Epidermal melanocyte (primary cell): ENCODE measurements around the gene GALNT5.
"Not testable (repeated sequence)": the region's sequence is repeated elsewhere in the genome, so short reads cannot be mapped to it uniquely, and the experiment has no call there.

Source experiments
- DNase-seq: peaks from one replicate; pipeline ENCODE4 v3.0.0; 2011; ENCODE audit warnings: low spot score; ENCODE audit not compliant: insufficient read length

Gene GALNT5

DNA sequence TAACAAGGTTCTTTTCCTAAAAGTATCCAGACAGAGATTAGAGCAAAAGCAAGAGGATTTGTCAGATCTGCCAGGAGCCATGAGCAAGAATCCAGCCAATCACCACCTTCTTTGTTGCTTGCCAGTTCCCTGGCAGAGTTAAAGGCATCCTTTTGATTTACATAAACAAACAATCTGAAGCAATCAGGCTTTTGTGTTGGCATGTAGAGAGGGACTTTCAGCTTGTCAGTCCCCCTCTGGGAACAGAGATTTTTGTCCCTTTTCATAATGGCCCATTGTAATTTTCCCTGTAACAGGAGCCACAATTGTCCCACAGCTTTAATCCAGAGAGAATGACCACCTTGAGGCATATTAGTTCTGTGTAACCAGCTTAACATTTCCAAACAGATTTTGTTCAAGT, 68.3 kb downstream of the GALNT5 start, which contains the start of gene ERMN:
Gene ERMN (minus strand): TSS at position 39 of the 400 bp plus-strand sequence. CDS start 182 bp downstream, outside the sequence.
- no peak for DNase-seq

DNA sequence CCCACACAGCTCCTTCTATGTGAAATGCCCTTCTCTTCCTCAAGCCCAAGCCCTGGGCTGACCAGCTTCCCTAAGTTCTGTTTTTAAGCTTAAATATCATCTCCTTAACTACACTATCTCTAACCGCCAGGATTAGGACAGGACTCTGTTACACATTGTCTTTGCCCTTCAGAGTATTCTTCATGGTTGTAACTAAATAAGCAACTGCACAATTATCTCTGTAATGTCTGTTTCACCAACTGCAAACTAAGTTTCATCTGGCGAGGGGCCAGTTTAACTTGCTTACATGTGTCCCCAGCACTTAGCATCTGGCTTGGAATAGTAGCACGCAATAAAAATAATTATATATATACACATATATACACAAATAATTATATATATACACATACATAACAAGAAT, 69.2 kb downstream of the GALNT5 start:
- DNase-seq = no peak

DNA sequence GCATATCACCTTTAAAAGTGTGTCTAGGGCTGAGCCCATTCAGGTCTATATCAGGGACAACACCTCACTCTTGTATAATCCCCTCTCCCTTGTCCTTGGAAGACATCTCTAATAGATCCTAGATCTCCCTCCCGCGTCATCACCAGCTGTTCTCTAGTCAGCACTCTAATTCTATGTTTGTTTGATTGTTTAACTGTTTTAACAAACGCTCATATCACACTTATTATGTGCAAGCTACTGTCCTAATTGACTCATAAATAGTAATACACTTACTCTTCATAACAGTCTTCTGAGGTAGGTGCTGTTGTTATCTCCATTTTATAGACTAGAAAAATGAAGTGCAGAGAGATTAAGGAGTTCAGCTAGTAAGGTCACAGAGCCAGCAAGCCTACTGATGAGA, 69.7 kb downstream of the GALNT5 start:
- no peak for DNase-seq

DNA sequence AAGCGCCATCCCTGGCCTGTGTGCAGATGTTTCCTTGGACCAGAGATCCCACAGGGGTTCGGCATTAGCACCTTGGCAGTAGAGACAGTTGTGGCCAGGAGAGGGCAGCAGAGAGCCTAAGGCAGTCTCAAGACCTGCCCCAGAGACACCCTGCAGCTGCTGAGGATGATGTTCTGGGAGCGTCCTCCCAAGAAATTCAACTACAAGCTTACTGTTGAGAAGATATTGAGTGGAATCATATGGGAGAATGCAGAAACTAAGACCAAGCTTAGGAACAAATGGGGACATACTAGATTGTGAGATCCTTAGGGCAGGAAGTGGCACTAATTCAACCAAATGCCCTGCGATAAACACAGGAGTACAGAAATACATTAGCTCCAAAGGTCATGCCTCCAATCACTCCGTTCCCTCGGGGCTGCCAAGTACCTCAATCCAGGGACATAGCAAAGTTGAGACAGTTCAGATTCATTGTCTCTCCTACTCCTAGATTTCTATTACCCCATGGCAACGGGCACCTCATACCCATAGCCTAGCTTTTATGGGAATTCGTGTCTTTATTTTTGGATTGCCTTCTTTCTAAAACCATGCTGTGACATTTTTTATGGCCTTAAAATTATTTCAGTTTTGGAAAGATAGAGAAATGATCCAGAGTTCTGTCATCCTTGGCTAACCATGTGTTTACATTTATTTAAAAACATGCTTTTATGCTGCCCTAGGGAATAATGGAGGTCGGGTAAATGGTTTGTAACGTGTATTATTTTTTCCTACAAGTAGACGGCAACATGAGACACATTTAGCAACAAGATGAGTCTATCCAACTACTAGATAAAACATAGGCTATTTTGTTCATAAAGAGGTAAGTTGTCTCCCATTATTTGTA, 70.4 kb downstream of the GALNT5 start:
- peak; percentile 47 for DNase-seq

DNA sequence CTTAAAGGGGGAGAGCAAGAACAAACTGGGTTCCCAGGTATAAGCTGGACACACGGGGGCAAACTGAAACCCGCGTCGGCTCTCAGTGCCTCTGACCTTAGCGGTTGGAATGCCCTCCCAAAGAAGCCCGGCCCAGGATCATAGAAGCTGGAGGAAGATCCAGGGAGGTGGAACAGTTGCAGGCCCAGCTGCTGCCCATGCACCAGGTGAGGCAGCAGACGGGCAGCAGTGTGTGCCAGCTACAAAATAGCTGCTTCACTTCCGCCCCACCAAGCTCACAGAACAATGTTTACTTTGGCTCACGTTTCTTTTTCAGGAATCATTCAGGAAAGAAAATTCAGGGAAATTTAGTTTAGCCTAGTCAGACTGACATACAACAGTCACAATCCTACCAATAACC, 72.0 kb downstream of the GALNT5 start:
- DNase-seq = no peak

DNA sequence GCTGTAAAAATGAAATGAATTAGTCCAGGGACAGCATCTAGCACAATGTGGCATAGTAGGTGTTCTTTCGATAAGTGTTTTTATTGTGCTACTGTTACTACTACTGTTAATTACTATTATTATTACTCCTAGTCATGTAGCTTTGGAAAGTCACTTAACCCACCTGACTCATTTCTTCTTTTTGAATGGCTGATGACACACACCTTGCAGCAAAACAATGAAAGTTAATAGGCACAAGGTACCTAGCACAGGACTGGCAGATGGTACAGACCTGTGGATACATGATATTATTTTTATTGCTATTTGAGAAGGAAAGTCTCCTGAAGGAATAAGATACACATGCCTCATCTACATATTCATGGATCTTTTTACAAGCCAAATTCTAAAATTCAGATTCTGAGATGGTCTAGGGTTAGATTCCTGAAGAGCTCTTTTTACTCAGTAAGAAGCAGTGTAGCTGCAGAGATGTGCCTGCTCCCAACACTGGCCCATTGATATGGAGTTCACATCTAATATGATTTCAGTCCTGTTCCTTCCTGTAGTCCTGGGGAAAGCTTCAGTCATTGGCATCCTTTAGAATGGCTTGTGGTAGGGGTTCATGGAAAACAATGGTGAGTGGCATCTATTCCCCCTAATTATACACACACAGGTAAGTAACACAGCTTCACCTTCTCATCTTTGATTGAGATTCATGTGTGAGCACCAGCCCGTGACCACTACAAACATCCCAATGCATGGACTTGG, 76.0 kb downstream of the GALNT5 start:
- no peak for DNase-seq

DNA sequence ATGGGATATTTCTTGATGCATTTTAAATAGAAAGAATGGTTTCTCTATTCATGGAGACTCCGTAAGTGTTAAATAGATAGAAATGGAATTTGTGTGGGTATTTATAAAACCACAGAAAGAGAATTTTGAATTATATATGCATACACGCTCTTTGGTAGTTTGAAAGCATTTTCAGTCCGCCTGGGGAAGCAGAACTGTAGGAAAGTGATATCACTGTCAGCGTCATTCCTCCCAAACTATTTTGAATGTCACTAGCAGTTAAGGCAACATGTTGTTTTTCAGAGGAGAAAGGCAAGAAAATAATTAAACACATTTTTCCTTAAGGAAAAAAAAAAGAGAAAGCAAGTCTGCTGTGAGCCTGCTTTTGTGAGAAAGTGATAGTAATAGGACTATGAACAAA, 76.8 kb downstream of the GALNT5 start:
- no peak for DNase-seq

DNA sequence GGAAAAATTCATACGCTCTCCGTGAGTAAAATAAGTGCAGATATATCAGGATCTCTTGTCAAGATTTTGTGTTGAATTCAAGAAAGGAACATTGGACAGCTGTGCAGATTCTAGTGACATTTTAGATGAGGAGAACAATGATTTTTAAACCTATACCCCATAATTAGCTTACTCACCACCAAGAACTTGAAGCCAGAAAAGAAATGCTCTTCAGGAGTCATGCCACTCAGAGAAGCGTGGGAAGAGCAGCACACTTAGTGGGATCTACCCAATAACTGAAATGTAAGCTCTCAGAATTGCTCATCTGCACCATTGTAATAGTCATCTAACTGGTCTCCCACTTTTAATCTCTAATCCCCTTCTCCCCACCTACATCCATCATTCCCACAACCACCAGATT, 77.3 kb downstream of the GALNT5 start:
- DNase-seq = no peak

DNA sequence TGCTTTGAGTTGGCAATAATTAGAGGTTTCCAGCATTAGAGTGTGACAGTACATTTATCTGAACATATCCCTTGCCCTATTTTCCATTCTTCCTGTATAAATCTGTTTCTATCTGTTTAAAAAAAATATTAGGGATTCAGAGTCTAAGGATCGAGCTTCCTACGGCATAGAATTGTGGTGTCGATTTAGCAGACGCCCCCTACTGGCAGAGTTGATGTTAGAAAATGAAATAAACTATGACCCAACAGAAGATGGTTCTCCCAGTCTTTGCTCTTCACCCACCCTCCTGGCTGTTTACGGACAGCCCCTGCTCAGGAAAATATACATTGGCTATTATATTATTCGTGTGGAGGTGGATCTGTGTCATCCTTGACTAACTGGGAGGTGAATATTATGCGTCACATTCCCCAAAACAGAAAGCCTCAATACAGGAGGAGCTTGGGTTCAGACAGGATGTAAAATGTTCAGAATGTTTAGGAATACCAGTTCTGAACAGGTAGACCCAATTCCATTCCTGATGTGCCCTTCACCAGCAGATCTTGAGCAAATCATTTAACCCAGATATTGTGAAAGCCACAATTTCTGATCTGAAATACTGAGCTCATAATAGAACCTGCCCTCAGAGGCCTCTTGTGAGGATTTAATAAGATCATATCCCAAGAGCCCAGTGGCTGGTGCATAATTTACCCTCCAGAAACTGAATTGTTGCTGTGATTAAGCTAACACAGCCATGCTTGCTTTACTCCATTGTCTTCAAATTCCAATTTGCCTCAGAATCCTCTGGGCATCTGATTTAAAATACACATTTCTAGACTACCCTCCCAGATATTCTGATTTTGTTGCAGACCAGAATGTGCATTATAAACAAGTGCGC, 78.9 kb downstream of the GALNT5 start:
- DNase-seq = no peak

DNA sequence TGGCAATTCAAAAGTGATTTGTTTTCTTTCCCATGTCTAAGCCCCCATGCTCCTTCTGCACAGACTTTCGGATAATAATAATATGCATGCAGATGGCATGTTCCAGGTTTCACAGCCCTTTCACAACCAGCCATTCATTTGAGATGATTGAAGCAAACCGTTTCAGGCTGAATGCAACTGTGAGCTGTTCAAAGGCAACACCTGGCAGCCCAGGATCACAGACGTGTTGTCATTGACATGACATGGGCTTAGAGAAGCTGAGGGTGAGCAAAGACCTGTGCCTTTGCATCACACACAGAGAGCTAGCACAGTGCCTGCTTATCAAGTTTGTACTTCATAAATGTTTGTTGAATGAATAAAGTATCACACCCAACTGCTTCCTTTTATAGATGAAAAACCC, 80.5 kb downstream of the GALNT5 start:
- DNase-seq = no peak

DNA sequence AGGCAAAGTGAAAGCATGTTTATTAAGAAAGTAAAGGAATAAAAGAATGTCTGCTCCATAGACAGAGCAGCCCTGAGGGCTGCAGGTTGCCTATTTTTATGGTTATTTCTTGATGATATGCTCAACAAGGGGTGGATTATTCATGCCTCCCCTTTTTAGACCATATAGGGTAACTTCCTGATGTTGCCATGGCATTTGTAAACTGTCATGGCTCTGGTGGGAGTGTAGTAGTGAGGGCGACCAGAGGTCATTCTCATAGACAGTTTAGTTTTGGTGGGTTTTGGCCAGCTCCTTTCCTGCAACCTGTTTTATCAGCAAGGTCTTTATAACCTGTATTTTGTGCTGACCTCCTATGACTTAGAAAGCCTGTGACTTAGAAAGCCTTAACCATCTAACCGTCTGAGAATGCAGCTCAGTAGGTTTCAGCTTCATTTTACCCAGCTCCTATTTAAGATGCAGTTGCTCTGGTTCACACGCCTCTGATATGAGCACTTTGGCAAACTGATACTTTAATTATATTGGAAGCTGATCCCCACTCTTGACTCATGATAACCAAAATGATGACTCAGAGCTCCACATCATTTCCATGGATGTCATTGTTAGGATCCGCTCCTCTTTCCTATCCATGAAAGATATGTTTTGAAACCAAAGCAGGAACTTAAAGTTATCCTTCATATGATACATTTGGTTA, 82.6 kb downstream of the GALNT5 start:
- no peak for DNase-seq

DNA sequence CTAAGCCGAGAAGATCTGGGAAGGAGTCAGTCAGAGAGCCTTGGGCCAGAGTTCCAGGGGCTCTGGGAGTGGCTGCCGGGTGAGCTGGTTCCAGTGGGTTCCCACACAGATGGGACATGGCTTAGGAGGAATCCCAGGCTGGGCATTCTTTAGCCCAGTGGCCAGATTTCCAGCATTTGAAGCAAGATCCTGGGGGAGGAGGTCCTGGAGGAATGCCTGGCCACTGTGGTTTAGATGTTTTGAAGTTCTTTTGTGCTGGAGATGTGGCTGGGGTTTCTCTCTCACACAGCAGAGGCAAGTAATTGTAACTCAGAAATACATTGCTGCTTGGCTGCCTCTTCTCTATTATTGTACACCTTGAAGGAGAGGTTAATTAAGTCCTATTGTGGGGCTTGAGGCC, 83.9 kb downstream of the GALNT5 start:
- not testable (repeated sequence) for DNase-seq

DNA sequence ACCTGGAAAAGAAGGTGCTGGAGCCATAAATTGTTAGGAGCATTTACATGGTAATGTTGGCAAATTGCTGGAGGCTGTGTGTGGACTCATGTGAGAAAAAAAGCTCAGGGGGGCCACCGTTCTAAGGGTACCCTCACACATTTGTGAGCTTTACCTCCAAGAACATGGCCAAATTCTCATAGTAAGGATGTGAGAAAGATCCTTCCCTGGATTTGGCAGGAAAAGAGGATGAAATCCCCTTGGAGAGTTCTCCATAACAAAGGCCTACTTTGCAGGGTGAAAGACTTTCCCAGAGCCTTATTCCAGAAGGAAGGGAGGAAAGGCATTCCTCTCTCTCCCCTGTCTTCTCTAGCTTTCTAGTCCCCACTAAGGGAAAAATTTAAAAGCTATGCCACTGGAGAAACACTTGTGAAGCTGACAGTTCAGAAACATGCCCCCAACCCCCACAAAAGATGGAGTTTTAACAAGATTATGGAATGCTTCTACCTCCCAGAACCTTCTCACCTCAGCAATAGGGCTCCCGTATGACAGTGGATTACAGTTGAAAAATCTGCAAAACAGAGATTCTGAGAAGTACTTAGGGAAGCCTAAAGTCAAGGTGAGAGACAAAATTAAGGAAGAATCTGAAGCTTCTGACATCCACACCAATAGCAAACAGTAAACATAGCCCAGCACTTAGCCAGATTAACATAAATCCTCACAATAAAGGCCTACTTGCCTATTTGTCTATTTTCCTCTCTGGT, 88.3 kb downstream of the GALNT5 start:
- no peak for DNase-seq

DNA sequence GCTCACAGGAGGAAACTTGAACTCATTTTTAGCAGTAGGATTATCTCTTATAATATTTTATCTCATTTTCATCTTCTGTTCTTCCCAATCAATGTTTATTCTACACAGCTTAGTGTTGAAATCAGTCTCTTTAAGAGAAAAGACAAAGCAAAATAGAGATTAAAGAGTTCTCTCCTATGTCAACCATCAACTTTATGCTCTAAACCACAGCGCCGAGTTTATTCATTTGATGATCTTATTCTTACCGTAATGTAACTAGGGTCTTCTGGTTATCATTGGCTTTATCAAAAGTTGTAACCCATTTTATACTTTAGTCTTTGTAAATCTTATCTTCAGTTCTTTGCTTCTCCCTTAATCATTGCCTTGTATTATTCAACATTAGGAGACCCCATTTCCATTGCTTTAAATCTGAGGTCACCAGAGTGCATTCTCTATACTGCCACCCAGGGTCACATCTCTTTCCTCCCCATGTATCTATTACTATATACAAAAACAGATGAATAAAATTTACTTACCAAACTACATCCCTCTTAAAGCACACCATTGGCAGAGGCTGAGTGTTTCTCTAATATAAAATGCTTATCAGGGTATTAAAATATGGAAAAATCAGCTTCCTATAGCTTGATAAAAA, 90.9 kb downstream of the GALNT5 start:
- DNase-seq = no peak

DNA sequence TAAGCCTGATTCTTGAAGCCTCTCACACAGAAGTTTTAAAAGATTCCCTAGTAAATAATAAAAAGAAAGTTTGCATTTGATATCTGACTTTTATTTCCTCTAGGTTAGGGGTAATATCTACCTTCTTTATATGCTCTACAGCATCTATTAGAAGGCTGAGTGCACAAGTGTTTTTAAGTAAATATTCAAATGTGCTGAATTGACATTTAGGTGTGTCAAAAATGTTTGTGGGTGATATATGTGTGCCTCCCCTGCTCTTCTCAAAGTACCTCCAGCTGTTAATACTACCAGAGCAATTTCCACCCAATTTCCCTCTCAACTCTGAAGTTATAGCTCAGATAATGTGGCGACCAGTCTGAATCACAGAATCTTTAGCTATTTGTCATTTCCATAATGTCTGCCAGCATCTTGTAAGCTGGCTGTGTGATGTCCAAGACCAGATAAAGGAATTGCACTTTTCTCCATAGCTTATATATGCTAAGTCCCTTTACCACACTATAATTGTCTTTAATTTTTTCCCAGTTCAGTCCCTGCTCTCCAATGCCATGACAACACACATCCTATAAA, 92.5 kb downstream of the GALNT5 start:
- no peak for DNase-seq

DNA sequence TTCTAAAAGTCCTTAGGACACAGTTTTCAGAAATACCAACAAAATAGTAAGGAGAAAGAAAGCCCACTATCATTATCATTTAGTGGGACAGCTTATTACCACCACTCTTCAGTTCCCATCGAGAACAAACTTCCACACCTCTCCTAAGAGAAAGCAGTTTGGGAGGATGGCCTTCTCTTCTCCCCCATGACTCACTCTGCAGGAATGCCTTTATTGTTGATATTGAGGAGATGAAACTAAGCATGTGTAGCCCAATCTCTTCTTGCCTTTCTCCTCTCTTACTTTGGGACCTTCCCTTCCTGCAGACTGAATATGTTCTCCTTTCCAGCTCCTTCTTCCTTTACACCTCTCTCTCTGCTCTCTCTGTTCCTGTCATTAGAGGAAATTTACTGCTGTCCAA, 98.1 kb downstream of the GALNT5 start:
- no peak for DNase-seq

DNA sequence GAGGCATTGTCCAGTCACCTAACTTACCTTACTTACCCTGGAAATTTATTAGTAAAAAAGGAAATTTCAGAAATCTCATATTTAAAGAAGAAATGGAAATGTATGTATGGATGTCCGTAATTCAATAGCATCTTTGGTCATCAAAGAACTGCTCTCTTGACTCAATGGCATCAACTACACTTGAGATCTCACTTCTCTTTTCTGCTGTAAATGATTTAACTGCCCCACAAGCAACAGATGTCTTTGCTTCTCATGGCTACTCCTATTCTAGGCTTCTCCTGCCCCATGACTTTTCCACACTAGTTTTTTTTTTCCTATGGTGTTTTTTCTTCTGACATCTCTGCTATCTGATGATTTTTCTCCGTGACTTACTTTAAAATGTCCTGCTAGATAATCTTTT, 102.1 kb downstream of the GALNT5 start:
- DNase-seq = no peak

DNA sequence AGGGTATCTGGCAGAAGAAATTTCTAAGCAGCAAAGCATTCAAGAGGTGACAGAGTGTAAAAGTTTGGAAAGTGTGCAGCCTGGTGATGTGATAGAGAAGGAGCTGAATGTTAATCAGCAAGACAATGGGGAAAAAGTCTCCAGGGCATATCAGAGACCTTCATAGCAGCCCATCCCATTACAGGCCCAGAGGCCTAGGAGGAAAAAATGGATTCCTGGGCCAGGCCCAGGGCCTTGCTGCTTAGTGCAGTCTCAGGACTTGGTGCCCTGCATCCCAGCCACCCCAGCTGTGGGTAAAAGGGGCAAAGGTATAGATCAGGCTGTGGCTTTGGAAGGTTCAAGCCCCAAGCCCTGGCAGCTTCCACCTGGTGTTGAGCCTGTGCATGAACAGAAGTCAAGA, 104.0 kb downstream of the GALNT5 start:
- DNase-seq = no peak

DNA sequence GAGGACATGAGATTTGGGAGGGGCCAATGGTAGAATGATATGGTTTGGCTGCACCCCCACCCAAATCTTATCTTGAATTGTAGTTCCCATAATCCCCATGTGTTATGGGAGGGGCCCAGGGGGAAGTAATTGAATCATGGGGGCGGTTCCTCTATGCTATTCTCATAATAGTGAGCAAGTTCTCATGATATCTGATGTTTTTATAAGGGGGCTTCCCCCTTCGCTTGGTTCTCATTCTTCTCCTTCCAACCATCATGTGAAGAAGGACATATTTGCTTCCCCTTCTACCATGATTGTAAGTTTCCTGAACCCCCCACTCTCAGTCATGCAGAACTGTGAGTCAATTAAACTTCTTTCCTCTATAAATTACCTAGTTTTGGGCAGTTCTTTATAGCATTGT, 105.1 kb downstream of the GALNT5 start:
- no peak for DNase-seq
